GM12878 (cell line): ENCODE results near the gene RNF41. TPM values are rescaled to one million over a fixed set of nuclear protein-coding genes. Genes with fewer than 3 reads are reported as not detected.

ENCODE experiments used
- ATAC-seq: fragments of 200-7000 bp; cut with Tn5 transposase; 3 replicates; pipeline ENCODE4 v1.9.1; 2020; ENCODE audit warnings: mild to moderate bottlenecking, moderate library complexity
- BruUV-seq: library from RNA; stranded (reverse); fragments of 400-500 nt; replicated peaks from 2 replicates; lab custom pipeline; 2021; lab: Mats Ljungman, UMichigan
- CTCF ChIA-PET: fragments of 300-600 bp; sonication (Branson Sonifier 250); formaldehyde crosslinking; extraction: SDS; loops from one replicate; lab custom pipeline; 2021; ENCODE audit warnings: inconsistent platforms; lab: Yijun Ruan, JAX
- POLR2A ChIA-PET: fragments of 350-600 bp; formaldehyde crosslinking; extraction: SDS; loops from one replicate; lab custom pipeline; 2021; ENCODE audit warnings: inconsistent platforms; lab: Charles Lee
- RAD21 ChIA-PET: fragments of 300-600 bp; sonication (Branson Sonifier 250); formaldehyde crosslinking; loops from one replicate; lab custom pipeline; 2023; ENCODE audit warnings: antibody characterized with exemption; ENCODE audit not compliant: unreplicated experiment; lab: Charles Lee
- SMC1A ChIA-PET: fragments of 300-600 bp; sonication (Branson Sonifier 250); formaldehyde crosslinking; loops from one replicate; lab custom pipeline; 2023; ENCODE audit not compliant: unreplicated experiment, uncharacterized antibody; lab: Charles Lee
- DNase-seq: peaks from one replicate; pipeline ENCODE4 v3.0.0-alpha.2; 2011; ENCODE audit warnings: low read depth, low spot score
- FAIRE-seq: peaks from 3 replicates; lab custom pipeline; 2011; peaks lifted over from hg19 to GRCh38; lab: Jason Lieb, UNC
- H2AFZ ChIP-seq: 2 replicates; pipeline ENCODE4 v1.6.0; 2011; ENCODE audit warnings: low read depth, low read length, control low read depth; ENCODE audit not compliant: control insufficient read depth
- H3K27ac ChIP-seq: 2 replicates; pipeline ENCODE4 v1.5.1; 2011; ENCODE audit warnings: control low read depth; ENCODE audit not compliant: control insufficient read depth, insufficient read depth
- H3K27me3 ChIP-seq, 2 experiments: replicated peaks in 1 of 2; 2 replicates each; pipeline versions ENCODE4 v1.6.0 to v1.6.1; 2011; ENCODE audit warnings: low read length in 1 of 2; ENCODE audit not compliant: control insufficient read depth in 2 of 2, insufficient read depth in 2 of 2
- H3K36me3 ChIP-seq, 2 experiments: 2 replicates each; pipeline ENCODE4 v1.5.1; 2011; ENCODE audit warnings: low read length in 1 of 2; ENCODE audit not compliant: control insufficient read depth in 2 of 2, insufficient read depth in 2 of 2
- H3K4me1 ChIP-seq: 2 replicates; pipeline ENCODE4 v1.6.1; 2011; ENCODE audit warnings: mild to moderate bottlenecking, low read length, moderate library complexity, mixed read lengths; ENCODE audit not compliant: control insufficient read depth, insufficient read depth
- H3K4me2 ChIP-seq: 2 replicates; pipeline ENCODE4 v1.6.0; 2011; ENCODE audit warnings: control low read depth; ENCODE audit not compliant: control insufficient read depth, insufficient read depth
- H3K4me3 ChIP-seq: fragments of 200-600 bp; sonication (generic); 2 replicates; pipeline ENCODE4 v1.5.1; 2016
- H3K79me2 ChIP-seq: 2 replicates; pipeline ENCODE4 v1.6.0; 2011; ENCODE audit warnings: low read length; ENCODE audit not compliant: control insufficient read depth, insufficient read depth
- H3K9ac ChIP-seq: 2 replicates; pipeline ENCODE4 v1.8.0; 2011; ENCODE audit warnings: low read length, control low read depth, mixed read lengths; ENCODE audit not compliant: control insufficient read depth, insufficient read depth
- H3K9me3 ChIP-seq: replicated peaks from 3 replicates; pipeline ENCODE4 v1.5.1; 2011; ENCODE audit warnings: mild to moderate bottlenecking, low read length; ENCODE audit not compliant: control insufficient read depth, insufficient read depth
- H4K20me1 ChIP-seq: 2 replicates; pipeline ENCODE4 v1.6.0; 2011; ENCODE audit not compliant: control insufficient read depth, insufficient read depth
- EGR1 ChIP-seq, 2 experiments: IDR thresholded peaks; 1 replicate in 1 of 2; 2 replicates in 1 of 2; pipeline ENCODE4 v1.6.1; 2011 to 2012; ENCODE audit warnings: low read depth in 2 of 2, low read length in 2 of 2, borderline replicate concordance in 1 of 2, mild to moderate bottlenecking in 1 of 2, moderate library complexity in 1 of 2
- FOXK2 ChIP-seq: fragments of 450-650 bp; IDR thresholded peaks from 2 replicates; pipeline ENCODE4 v1.6.1; 2017; ENCODE audit warnings: mild to moderate bottlenecking, moderate library complexity
- GATAD2B ChIP-seq: fragments of 450-650 bp; conservative IDR thresholded peaks from 2 replicates; pipeline ENCODE4 v1.6.1; 2017; ENCODE audit warnings: low read depth, mild to moderate bottlenecking, moderate library complexity
- HDAC6 ChIP-seq: fragments of 200-600 bp; sonication (generic); IDR thresholded peaks from one replicate; pipeline ENCODE4 v1.8.0; 2017; ENCODE audit warnings: antibody characterized with exemption; ENCODE audit not compliant: unreplicated experiment
- KLF5 ChIP-seq: fragments of 450-650 bp; IDR thresholded peaks from 2 replicates; pipeline ENCODE4 v1.6.1; 2014; ENCODE audit warnings: mild to moderate bottlenecking; ENCODE audit not compliant: partially characterized antibody
- MAX ChIP-seq: IDR thresholded peaks from 2 replicates; pipeline ENCODE4 v1.6.1; 2012; ENCODE audit warnings: low read depth, low read length, improper control_type of control experiment
- POLR2AphosphoS2 ChIP-seq: IDR thresholded peaks from 2 replicates; pipeline ENCODE4 v1.6.1; 2011; ENCODE audit warnings: low read depth, mild to moderate bottlenecking, low read length, improper control_type of control experiment, moderate library complexity
- RAD21 ChIP-seq: IDR thresholded peaks from 2 replicates; pipeline ENCODE4 v1.6.1; 2011; ENCODE audit warnings: mild to moderate bottlenecking, low read depth, low read length, moderate library complexity; ENCODE audit not compliant: insufficient read depth
- SIX5 ChIP-seq: IDR thresholded peaks from 2 replicates; pipeline ENCODE4 v1.6.1; 2011; ENCODE audit warnings: mild to moderate bottlenecking, low read depth, low read length, moderate library complexity; ENCODE audit not compliant: severe bottlenecking
- SUPT20H ChIP-seq: IDR thresholded peaks from 2 replicates; pipeline ENCODE4 v1.6.1; 2011; ENCODE audit warnings: low read depth, mild to moderate bottlenecking, low read length, moderate library complexity, borderline replicate concordance; ENCODE audit not compliant: control insufficient read depth
- TARDBP ChIP-seq: IDR thresholded peaks from 2 replicates; pipeline ENCODE4 v1.6.1; 2016; ENCODE audit warnings: borderline replicate concordance
- USF2 ChIP-seq: IDR thresholded peaks from 2 replicates; pipeline ENCODE4 v1.6.1; 2011; ENCODE audit warnings: low read depth, low read length, improper control_type of control experiment, borderline replicate concordance
- WRNIP1 ChIP-seq: IDR thresholded peaks from 2 replicates; pipeline ENCODE4 v1.6.1; 2011; ENCODE audit warnings: low read depth, low read length, improper control_type of control experiment, borderline replicate concordance
- ZBTB4 ChIP-seq: fragments of 450-650 bp; formaldehyde crosslinking; IDR thresholded peaks from 2 replicates; pipeline ENCODE4 v1.4.0; 2022; ENCODE audit warnings: mild to moderate bottlenecking, moderate library complexity
- ZNF384 ChIP-seq: IDR thresholded peaks from 2 replicates; pipeline ENCODE4 v1.6.1; 2012; ENCODE audit warnings: low read depth, mild to moderate bottlenecking, low read length, improper control_type of control experiment, borderline replicate concordance
- ZNF622 ChIP-seq: fragments of 450-650 bp; IDR thresholded peaks from 2 replicates; pipeline ENCODE4 v1.6.1; 2017; ENCODE audit warnings: mild to moderate bottlenecking, inconsistent platforms
- WGBS: methylation state at CpG from one replicate; pipeline ENCODE4 v1.1.6; 2016; ENCODE audit warnings: low lambda C conversion rate; ENCODE audit not compliant: insufficient replicate concordance, insufficient coverage; ENCODE audit errors: missing lambda C conversion rate; 5-methylcytosine and 5-hydroxymethylcytosine counted together
- in situ Hi-C: fragments of 300-500 bp; cut with MboI; formaldehyde crosslinking; loops from 9 replicates; pipeline ENCODE4 v1.14.3; 2018; ENCODE audit warnings: mixed read lengths
- intact Hi-C: fragments of 100-400 bp; cut with micrococcal nuclease; formaldehyde crosslinking; loops from one replicate; pipeline ENCODE4 v1.14.2; 2022; ENCODE audit not compliant: unreplicated experiment
- polyA plus RNA-seq, 11 experiments: library from polyadenylated mRNA; depleted of rRNA in 4 of 11; unstranded in 6 of 11; stranded (reverse) in 5 of 11; fragments of >200 nt; fragmentation: Nextera tagmentation in 4 of 11; fragmentation: Illumina TruSeq in 1 of 11; extraction: Ambion mirVana in 4 of 11; extraction: Trizol in 1 of 11; gene quantifications; 1 replicate in 1 of 11; 2 replicates in 10 of 11; pipeline versions ENCODE4 v1.2.1 to v1.2.3, GENCODE V29; 2011 to 2016; ENCODE audit warnings: inconsistent platforms in 2 of 11, missing spikeins in 2 of 11, low read depth in 1 of 11
- total RNA-seq, 4 experiments: library from RNA; depleted of rRNA in 3 of 4; stranded (reverse); fragments of >200 nt in 3 of 4; fragmentation: Illumina TruSeq in 1 of 4; extraction: Trizol in 1 of 4; gene quantifications; 2 replicates each; pipeline versions ENCODE4 v1.2.1 to v1.2.3, GENCODE V29; 2013 to 2021

Gene RNF41
- total and polyA plus RNA-seq, 10 of the 15 experiments (the other 5 are each of a cell fraction or from before 2014, with no cell fraction given), result 11.1 to 47.8 (median 30.6) TPM

- POLR2A ChIA-PET, result no interaction called here
- in situ Hi-C loops, result no loop called here
Observed at GRCh38 chr12:56247923-56248322, 26.2 kb upstream of the RNF41 start.

More at GRCh38 chr12:56247923-56248322, 26.2 kb upstream of the RNF41 start:
- Histone ChIP-seq H3K79me2 (no peaks in the 10 kb centered on the region), H3K9me3 (no peaks in the 10 kb centered on the region), H3K27me3 (no peaks in the 10 kb centered on the region), H3K4me1 (no peaks in the 10 kb centered on the region), H3K4me2 (no peak overlapping the region), H3K36me3 (peaks cover 20 to 33% of the 10 kb centered on the region in 2 experiments), H2AFZ (no peak overlapping the region), H3K9ac (no peak overlapping the region), H3K27ac (no peak overlapping the region), H3K4me3 (no peak overlapping the region), H4K20me1 (no peaks in the 10 kb centered on the region)
- 97% methylated on average over 16 of the region's 16 CpGs for WGBS
- intact Hi-C loops, result no loop called here
- no TSS peak for BruUV-seq
- no peak for TF ChIP-seq USF2
- TF ChIP-seq SIX5, result no peak
- TF ChIP-seq KLF5, result no peak
- TF ChIP-seq WRNIP1, result no peak
- TF ChIP-seq POLR2AphosphoS2, result no peak
- no peak for TF ChIP-seq HDAC6
- no peak for TF ChIP-seq RAD21
- no peak for TF ChIP-seq GATAD2B
- no peak for TF ChIP-seq ZNF622
- no peak for TF ChIP-seq ZNF384
- TF ChIP-seq TARDBP, result no peak
- TF ChIP-seq SUPT20H, result no peak
- TF ChIP-seq FOXK2, result no peak
- TF ChIP-seq ZBTB4 (CRISPR knock-in tag), result no peak
- TF ChIP-seq MAX, result no peak
- TF ChIP-seq EGR1 (IDR thresholded peaks at IDR 0.05; ENCODE audit: borderline replicate concordance in 1 of 2, low read depth in 2 of 2, low read length in 2 of 2), result no peak
- ChIA-PET CTCF (interaction anchor here (1.2 to 1.4 kb wide), 2 partner anchors 10 to 23 kb away, joined by 3 to 4 read pairs; partner anchors contain the start of gene ANKRD52), SMC1A (no interaction called here), RAD21 (no interaction called here)
- DNase-seq (no peak), FAIRE-seq (no peak), ATAC-seq (no peak)
